HUDEP-2 (cell line): ENCODE measurements around the gene PCP4L1.
A peak's percentile ranks its signal among the peaks of the same experiment; 100 is the strongest.
"Not testable (repeated sequence)": the region's sequence is repeated elsewhere in the genome, so short reads cannot be mapped to it uniquely, and the experiment has no call there.

Experiments used
- DNase-seq, 76 experiments: peaks; one replicate each; lab custom pipeline; 2025; ENCODE audit not compliant: unreplicated experiment in 76 of 76; lab: John Stamatoyannopoulos, UW

Gene PCP4L1

GRCh38 chr1:161258439-161259344, at the start of gene PCP4L1:
Gene PCP4L1 (plus strand): TSS chr1:161258745. CDS start chr1:161258975, 230 bp downstream.
- peak in 2 of 76 experiments; percentile 5 to 6 for DNase-seq

GRCh38 chr1:161209790-161210409, 48.6 kb upstream of the PCP4L1 start:
- DNase-seq = peak in 58 of 76 experiments; percentile 6 to 74 (median 47)

- DNase-seq = no peak
Measured at GRCh38 chr1:161214369-161214768, 44.2 kb upstream of the PCP4L1 start.

- no peak for DNase-seq
Measured at GRCh38 chr1:161215076-161215475, 43.5 kb upstream of the PCP4L1 start, which contains the start of gene FCER1G. Gene FCER1G (plus strand): TSS chr1:161215295. CDS start chr1:161215322, 27 bp downstream.

GRCh38 chr1:161216945-161217712, 41.4 kb upstream of the PCP4L1 start:
- DNase-seq = no peak

GRCh38 chr1:161217831-161218230, 40.7 kb upstream of the PCP4L1 start:
- DNase-seq = no peak

- peak in 13 of 76 experiments; percentile 37 to 100 (median 84) for DNase-seq
Measured at GRCh38 chr1:161218301-161219077, 40.1 kb upstream of the PCP4L1 start.

GRCh38 chr1:161219078-161219892, 39.3 kb upstream of the PCP4L1 start:
- no peak for DNase-seq

GRCh38 chr1:161220002-161220401, 38.5 kb upstream of the PCP4L1 start:
- DNase-seq = no peak

- DNase-seq = no peak
Measured at GRCh38 chr1:161222175-161223019, 36.1 kb upstream of the PCP4L1 start.

- DNase-seq = no peak
Measured at GRCh38 chr1:161223805-161224694, 34.5 kb upstream of the PCP4L1 start.

- not testable (repeated sequence) for DNase-seq
Measured at GRCh38 chr1:161224695-161225087, 33.9 kb upstream of the PCP4L1 start.

- peak in 1 of 76 experiments; percentile 47 for DNase-seq
Measured at GRCh38 chr1:161225178-161225533, 33.4 kb upstream of the PCP4L1 start.

- peak; percentile 31 to 99 (median 91) for DNase-seq
Measured at GRCh38 chr1:161225534-161226319, 32.8 kb upstream of the PCP4L1 start, which contains the start of gene TOMM40L. Gene TOMM40L (plus strand): TSS chr1:161226060. CDS start chr1:161226490, 430 bp downstream.

GRCh38 chr1:161226320-161226711, 32.2 kb upstream of the PCP4L1 start:
- DNase-seq = peak in 4 of 76 experiments; percentile 13 to 36 (median 24)

GRCh38 chr1:161226759-161227158, 31.8 kb upstream of the PCP4L1 start:
- DNase-seq = no peak
